Measurements from ENCODE around the gene DYRK2. TPM values are rescaled to one million over a fixed set of nuclear protein-coding genes. Genes with fewer than 3 reads are reported as not detected.
"Not testable (repeated sequence)": the region's sequence is repeated elsewhere in the genome, so short reads cannot be mapped to it uniquely, and the experiment has no call there.

Gene DYRK2
- total RNA-seq, 1 experiment from 2014 or later, result 28.6 TPM

DNA sequence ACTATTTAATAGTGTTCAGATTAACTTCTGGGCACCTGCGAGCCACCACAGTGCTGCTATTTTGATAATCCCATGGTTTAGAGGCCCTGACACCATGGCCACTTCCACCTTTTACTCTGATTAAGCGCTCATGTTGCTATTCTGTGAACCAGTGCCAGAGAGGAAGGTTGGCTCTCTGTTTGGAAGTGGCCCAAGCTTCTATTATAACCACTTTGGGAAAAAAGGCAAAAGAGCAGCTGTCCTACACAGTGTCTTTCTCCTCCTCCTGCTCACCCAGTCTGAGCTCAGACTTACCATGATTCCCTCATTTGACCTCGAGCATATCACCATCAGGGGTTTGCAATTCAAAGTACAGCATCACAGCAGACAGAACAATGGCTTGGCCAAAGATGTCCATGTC is 23.3 kb downstream of the DYRK2 start:
- no peaks in the 10 kb centered on the region for H3K9me3 ChIP-seq (ENCODE audit: low read depth, low read length, poor library complexity, severe bottlenecking)
- no peak overlapping the region for H3K4me3 ChIP-seq (ENCODE audit: low read depth, low read length, poor library complexity, severe bottlenecking)
- H3K27ac ChIP-seq (ENCODE audit: low read depth, low read length, poor library complexity, severe bottlenecking), result no peak overlapping the region
- TF ChIP-seq, protein P1, sequence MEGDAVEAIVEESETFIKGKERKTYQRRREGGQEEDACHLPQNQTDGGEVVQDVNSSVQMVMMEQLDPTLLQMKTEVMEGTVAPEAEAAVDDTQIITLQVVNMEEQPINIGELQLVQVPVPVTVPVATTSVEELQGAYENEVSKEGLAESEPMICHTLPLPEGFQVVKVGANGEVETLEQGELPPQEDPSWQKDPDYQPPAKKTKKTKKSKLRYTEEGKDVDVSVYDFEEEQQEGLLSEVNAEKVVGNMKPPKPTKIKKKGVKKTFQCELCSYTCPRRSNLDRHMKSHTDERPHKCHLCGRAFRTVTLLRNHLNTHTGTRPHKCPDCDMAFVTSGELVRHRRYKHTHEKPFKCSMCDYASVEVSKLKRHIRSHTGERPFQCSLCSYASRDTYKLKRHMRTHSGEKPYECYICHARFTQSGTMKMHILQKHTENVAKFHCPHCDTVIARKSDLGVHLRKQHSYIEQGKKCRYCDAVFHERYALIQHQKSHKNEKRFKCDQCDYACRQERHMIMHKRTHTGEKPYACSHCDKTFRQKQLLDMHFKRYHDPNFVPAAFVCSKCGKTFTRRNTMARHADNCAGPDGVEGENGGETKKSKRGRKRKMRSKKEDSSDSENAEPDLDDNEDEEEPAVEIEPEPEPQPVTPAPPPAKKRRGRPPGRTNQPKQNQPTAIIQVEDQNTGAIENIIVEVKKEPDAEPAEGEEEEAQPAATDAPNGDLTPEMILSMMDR (conservative IDR thresholded peaks at IDR 0.05; ENCODE audit: low read depth, low read length), result no peak
- no peak for TF ChIP-seq EZH2 (IDR thresholded peaks at IDR 0.05; ENCODE audit: borderline replicate concordance, low read depth, low read length, poor library complexity, severe bottlenecking)
- DNase-seq (ENCODE audit: low spot score), result no peak
- H3K27me3 ChIP-seq (replicated peaks; ENCODE audit: insufficient read depth, low read depth, low read length, poor library complexity), result no peaks in the 10 kb centered on the region
- ChIA-PET POLR2A (ENCODE audit: low non-redundant PET) (no interaction called here), CTCF (no interaction called here)
- no peaks in the 10 kb centered on the region for H3K4me1 ChIP-seq (ENCODE audit: insufficient read depth, low read length, poor library complexity, severe bottlenecking)
- no TSS peak for BruUV-seq (replicated peaks)
- H3K36me3 ChIP-seq (ENCODE audit: insufficient read depth, low read length, poor library complexity, severe bottlenecking), result no peaks in the 10 kb centered on the region
- intact Hi-C loops (cut with micrococcal nuclease; ENCODE audit: unreplicated experiment), result no loop called here

DNA sequence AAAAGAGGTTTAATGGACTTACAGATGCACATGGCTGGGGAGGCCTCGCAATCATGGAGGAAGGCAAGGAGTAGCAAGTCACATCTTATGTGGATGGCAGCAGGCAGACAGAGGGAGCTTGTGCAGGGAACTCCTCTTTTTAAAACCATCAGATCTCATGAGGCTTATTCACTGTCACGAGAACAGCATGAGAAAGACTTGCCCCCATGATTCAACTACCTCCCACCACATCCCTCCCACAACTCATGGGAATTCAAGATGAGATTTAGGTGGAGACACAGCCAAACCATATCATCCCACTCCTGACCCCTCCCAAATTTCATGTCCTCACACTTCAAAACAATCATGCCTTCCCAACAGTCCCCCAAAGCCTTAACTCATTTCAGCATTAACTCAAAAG is 24.0 kb downstream of the DYRK2 start:
- DNase-seq (ENCODE audit: low spot score); POLR2A ChIA-PET (ENCODE audit: low non-redundant PET); BruUV-seq (replicated peaks); H3K36me3 ChIP-seq (ENCODE audit: insufficient read depth, low read length, poor library complexity, severe bottlenecking); H3K9me3 ChIP-seq (ENCODE audit: low read depth, low read length, poor library complexity, severe bottlenecking); H3K27me3 ChIP-seq (replicated peaks; ENCODE audit: insufficient read depth, low read depth, low read length, poor library complexity); H3K4me3 ChIP-seq (ENCODE audit: low read depth, low read length, poor library complexity, severe bottlenecking); H3K27ac ChIP-seq (ENCODE audit: low read depth, low read length, poor library complexity, severe bottlenecking); CTCF ChIA-PET; intact Hi-C loops (cut with micrococcal nuclease; ENCODE audit: unreplicated experiment); H3K4me1 ChIP-seq (ENCODE audit: insufficient read depth, low read length, poor library complexity, severe bottlenecking): not testable (repeated sequence)

DNA sequence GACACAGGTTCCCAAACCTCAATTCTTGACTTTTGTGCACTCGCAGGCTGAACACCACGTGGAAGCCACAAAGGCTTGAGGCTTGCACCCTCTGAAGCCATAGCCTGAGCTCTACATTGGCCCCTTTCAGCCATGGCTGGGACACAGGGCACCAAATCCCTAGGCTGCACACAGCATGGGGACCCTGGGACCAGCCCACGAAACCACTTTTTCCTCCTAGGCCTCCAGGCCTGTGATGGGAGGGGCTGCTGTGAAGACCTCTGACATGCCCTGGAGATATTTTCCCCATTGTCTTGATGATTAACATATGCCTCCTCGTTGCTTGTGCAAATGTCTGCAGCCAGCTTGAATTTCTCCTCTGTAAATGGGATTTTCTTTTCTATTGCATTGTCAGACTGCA is 25.0 kb downstream of the DYRK2 start:
- POLR2A ChIA-PET (ENCODE audit: low non-redundant PET); H3K4me1 ChIP-seq (ENCODE audit: insufficient read depth, low read length, poor library complexity, severe bottlenecking); H3K27ac ChIP-seq (ENCODE audit: low read depth, low read length, poor library complexity, severe bottlenecking); BruUV-seq (replicated peaks); H3K9me3 ChIP-seq (ENCODE audit: low read depth, low read length, poor library complexity, severe bottlenecking); intact Hi-C loops (cut with micrococcal nuclease; ENCODE audit: unreplicated experiment); H3K36me3 ChIP-seq (ENCODE audit: insufficient read depth, low read length, poor library complexity, severe bottlenecking); CTCF ChIA-PET; DNase-seq (ENCODE audit: low spot score); H3K4me3 ChIP-seq (ENCODE audit: low read depth, low read length, poor library complexity, severe bottlenecking); H3K27me3 ChIP-seq (replicated peaks; ENCODE audit: insufficient read depth, low read depth, low read length, poor library complexity): not testable (repeated sequence)

DNA sequence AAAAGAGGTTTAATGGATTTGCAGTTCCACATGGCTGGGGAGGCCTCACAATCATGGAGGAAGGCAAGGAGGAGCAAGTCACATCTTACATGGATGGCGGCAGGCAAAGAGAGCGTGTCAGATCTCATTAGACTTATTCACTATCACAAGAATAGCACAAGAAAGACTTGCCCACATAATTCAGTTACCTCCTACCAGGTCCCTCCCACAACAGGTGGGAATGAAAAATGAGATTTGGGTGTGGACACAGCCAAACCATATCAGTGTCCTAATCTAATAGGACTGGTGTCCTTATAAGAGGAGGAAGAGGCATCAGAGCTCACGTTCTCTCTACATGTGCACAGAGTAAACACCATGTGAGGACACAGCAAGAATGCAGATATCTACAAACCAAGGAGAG is 25.9 kb downstream of the DYRK2 start:
- ChIA-PET CTCF (no interaction called here), POLR2A (ENCODE audit: low non-redundant PET) (no interaction called here)
- H3K4me1 ChIP-seq (ENCODE audit: insufficient read depth, low read length, poor library complexity, severe bottlenecking), result no peaks in the 10 kb centered on the region
- TF ChIP-seq EZH2 (IDR thresholded peaks at IDR 0.05; ENCODE audit: borderline replicate concordance, low read depth, low read length, poor library complexity, severe bottlenecking), result no peak
- TF ChIP-seq, protein P1 (conservative IDR thresholded peaks at IDR 0.05; ENCODE audit: low read depth, low read length), result no peak
- DNase-seq (ENCODE audit: low spot score), result no peak
- BruUV-seq (replicated peaks), result no TSS peak
- no peak overlapping the region for H3K4me3 ChIP-seq (ENCODE audit: low read depth, low read length, poor library complexity, severe bottlenecking)
- H3K27ac ChIP-seq (ENCODE audit: low read depth, low read length, poor library complexity, severe bottlenecking), result no peak overlapping the region
- no peaks in the 10 kb centered on the region for H3K27me3 ChIP-seq (replicated peaks; ENCODE audit: insufficient read depth, low read depth, low read length, poor library complexity)
- intact Hi-C loops (cut with micrococcal nuclease; ENCODE audit: unreplicated experiment), result no loop called here
- no peaks in the 10 kb centered on the region for H3K9me3 ChIP-seq (ENCODE audit: low read depth, low read length, poor library complexity, severe bottlenecking)
- no peaks in the 10 kb centered on the region for H3K36me3 ChIP-seq (ENCODE audit: insufficient read depth, low read length, poor library complexity, severe bottlenecking)
